Measurements from ENCODE around the gene ARVCF.

GRCh38 chr22:20051927-20052308, 35.3 kb upstream of the ARVCF start:
- TF ChIP-seq REST (IDR thresholded peaks at IDR 0.05; ENCODE audit: insufficient read depth in 1 of 2, low read depth in 2 of 2, low read length in 1 of 2) (no peak), CTCF (IDR thresholded peaks at IDR 0.05) (no peak)

All from Panc1 (cell line).